ENCODE data around the gene CLPTM1. TPM values are rescaled to one million over a fixed set of nuclear protein-coding genes. Genes with fewer than 3 reads are reported as not detected.

CLPTM1 gene
- total RNA-seq, 4 donors from 2014 or later, result 65.4 to 117 (median 104) TPM

- TF ChIP-seq CTCF (IDR thresholded peaks at IDR 0.05), result no peak
- no peak for TF ChIP-seq POLR2A (IDR thresholded peaks at IDR 0.05)
- no peak overlapping the region for H3K27ac ChIP-seq
- H3K36me3 ChIP-seq, result peaks cover 0 to 4% of the 10 kb centered on the region in 2 donors
- WGBS, 2 donors, result 76 to 79% methylated on average over 5 of the region's 5 CpGs
- no peak for DNase-seq
- no peaks in the 10 kb centered on the region for H3K9me3 ChIP-seq
- no peaks in the 10 kb centered on the region for H3K27me3 ChIP-seq
- peaks cover 5 to 6% of the 10 kb centered on the region in 2 donors for H3K4me1 ChIP-seq
- intact Hi-C loops (cut with DNase I), result no loop called here
- no peak overlapping the region for H3K4me3 ChIP-seq (replicated peaks in 1 of 3)
Measured at GRCh38 chr19:44948237-44948636, 6.9 kb upstream of the CLPTM1 start.

GRCh38 chr19:44948763-44949374 is 6.3 kb upstream of the CLPTM1 start:
- Histone ChIP-seq H3K36me3 (peaks cover 0 to 4% of the 10 kb centered on the region in 2 donors), H3K9me3 (no peaks in the 10 kb centered on the region), H3K27me3 (no peaks in the 10 kb centered on the region), H3K27ac (no peak overlapping the region), H3K4me3 (replicated peaks in 1 of 3) (no peak overlapping the region), H3K4me1 (peaks cover 10 to 11% of the 10 kb centered on the region in 2 donors)
- TF ChIP-seq CTCF (IDR thresholded peaks at IDR 0.05) (no peak), POLR2A (IDR thresholded peaks at IDR 0.05) (no peak)
- WGBS, 2 donors, result 78 to 85% methylated on average over 3 to 4 of the region's 5 CpGs
- DNase-seq, result no peak
- intact Hi-C loops (cut with DNase I), result no loop called here

- H3K9me3 ChIP-seq, result no peaks in the 10 kb centered on the region
- H3K36me3 ChIP-seq, result peaks cover 0 to 4% of the 10 kb centered on the region in 2 donors
- no peaks in the 10 kb centered on the region for H3K27me3 ChIP-seq
- intact Hi-C loops (cut with DNase I), result no loop called here
- H3K4me3 ChIP-seq (replicated peaks in 1 of 3), result no peak overlapping the region
- no peak overlapping the region for H3K27ac ChIP-seq
- DNase-seq, result no peak
- TF ChIP-seq POLR2A (IDR thresholded peaks at IDR 0.05) (no peak), CTCF (IDR thresholded peaks at IDR 0.05) (no peak)
- 76 to 94% methylated on average over 9 of the region's 9 CpGs for WGBS, 2 donors
- peaks cover 14 to 16% of the 10 kb centered on the region in 2 donors for H3K4me1 ChIP-seq
Measured at GRCh38 chr19:44949550-44949949, 5.6 kb upstream of the CLPTM1 start.

GRCh38 chr19:44951179-44952159 is 3.7 kb upstream of the CLPTM1 start:
- peak; percentile 60 to 66 for DNase-seq
- Histone ChIP-seq H3K36me3 (peaks cover 0 to 4% of the 10 kb centered on the region in 2 donors), H3K27me3 (no peaks in the 10 kb centered on the region), H3K27ac (no peak overlapping the region), H3K4me1 (peaks cover 20 to 23% of the 10 kb centered on the region in 2 donors), H3K9me3 (no peaks in the 10 kb centered on the region), H3K4me3 (replicated peaks in 1 of 3) (no peak overlapping the region)
- 36 to 43% methylated on average over 13 of the region's 13 CpGs for WGBS, 2 donors
- TF ChIP-seq POLR2A (IDR thresholded peaks at IDR 0.05) (no peak), CTCF (IDR thresholded peaks at IDR 0.05) (peak; percentile 66 to 89 (median 78))
- intact Hi-C loops (cut with DNase I), result loop anchor here (2.0 to 10.0 kb wide), 2 partner anchors 47 to 167 kb away; partner anchors contain the start of gene APOE
